GF-D8 (cell line): ENCODE measurements around the gene NOL3.

Source experiments
- DNase-seq: peaks from one replicate; lab custom pipeline; 2025; lab: John Stamatoyannopoulos, UW

Gene NOL3

GRCh38 chr16:67190041-67190440, 19.7 kb downstream of the NOL3 start, which contains the start of gene EXOC3L1:
Gene EXOC3L1, minus strand, starts transcription at chr16:67190136. Its CDS starts 460 bp downstream, at chr16:67189676.
- DNase-seq = no peak

GRCh38 chr16:67190448-67191399, 20.4 kb downstream of the NOL3 start:
- DNase-seq = no peak

DNA sequence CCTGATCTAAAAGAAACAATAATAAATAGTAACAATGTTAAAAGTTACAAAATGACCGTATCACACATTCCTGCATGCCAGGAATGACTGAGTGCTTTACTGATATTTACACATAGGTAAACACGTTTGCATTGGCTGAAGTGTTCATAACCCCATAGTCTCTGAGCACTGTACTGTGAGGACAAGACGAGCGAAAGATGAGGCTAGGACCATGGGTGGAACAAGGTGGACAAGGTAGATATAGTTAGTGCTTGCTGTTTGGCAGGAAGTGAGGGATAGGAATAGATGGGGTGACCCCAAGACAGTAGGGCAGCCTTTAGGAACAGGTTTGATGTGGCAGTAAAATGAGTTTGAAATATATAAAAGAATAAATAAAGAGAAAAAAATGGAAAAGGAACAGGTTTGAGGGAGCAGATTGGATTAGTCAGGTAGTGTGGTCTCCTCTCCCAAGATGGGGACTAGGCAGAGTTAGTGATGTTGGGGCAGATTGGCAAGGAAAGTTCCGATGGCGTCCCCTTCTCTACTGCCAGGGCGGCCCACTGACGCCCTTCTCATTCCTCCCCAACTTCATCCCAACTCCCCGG, 21.2 kb downstream of the NOL3 start:
- no peak for DNase-seq

DNA sequence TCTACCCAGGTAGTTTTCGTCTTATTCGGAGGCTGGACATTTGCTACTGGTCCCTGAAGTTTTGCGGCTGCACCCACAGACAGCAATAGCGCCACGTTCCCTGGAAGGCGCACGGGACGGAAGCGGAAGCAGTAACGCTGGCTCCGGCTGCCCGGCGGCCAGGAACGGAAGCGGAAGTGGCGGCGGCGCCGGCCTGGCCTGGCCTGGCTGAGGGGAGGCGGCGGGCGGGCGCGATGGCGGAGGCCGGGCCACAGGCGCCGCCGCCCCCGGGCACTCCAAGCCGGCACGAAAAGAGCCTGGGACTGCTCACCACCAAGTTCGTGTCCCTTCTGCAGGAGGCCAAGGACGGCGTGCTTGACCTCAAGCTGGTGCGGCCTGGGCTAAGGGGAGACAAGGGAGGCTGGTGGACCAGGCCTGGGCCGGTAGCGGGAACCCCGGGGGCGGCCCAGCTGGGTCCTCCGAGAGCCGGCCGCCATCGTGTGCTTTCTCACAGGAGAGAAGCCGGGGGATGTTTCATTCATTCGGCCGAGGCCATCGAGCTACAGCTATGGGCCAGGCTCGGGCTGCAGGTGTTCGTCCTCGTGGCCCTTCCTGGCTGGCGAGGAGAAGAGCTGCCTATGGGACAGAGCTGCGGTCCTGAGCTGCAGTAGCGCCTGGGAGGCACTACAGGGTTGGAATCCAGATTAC, 21.8 kb downstream of the NOL3 start, which contains the start of gene E2F4:
Gene E2F4, plus strand, starts transcription at position 161 of the 687 bp plus-strand sequence. Its CDS starts 73 bp downstream, at position 234.
- DNase-seq = peak; percentile 64

DNA sequence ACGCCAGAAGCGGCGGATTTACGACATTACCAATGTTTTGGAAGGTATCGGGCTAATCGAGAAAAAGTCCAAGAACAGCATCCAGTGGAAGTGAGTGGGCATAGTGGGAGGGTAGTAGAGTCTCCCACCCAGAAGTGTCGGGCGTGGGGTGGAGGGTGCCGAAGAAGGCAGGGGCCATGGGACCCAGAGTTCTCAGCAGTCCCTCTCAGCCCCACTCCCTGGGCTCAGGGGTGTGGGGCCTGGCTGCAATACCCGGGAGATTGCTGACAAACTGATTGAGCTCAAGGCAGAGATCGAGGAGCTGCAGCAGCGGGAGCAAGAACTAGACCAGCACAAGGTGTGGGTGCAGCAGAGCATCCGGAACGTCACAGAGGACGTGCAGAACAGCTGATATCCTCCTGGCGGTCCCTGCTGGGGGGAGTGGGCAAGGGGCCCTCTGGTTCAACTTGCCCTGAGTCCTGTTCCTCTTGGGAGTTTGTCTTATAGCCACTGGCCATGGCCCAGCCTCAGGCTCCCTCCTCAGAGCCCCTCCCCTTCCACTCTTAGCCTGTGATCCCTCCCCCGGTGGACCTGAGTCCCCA, 22.5 kb downstream of the NOL3 start:
- no peak for DNase-seq

- no peak for DNase-seq
Measured at GRCh38 chr16:67193536-67193935, 23.2 kb downstream of the NOL3 start.

- no peak for DNase-seq
Measured at GRCh38 chr16:67194260-67194659, 23.9 kb downstream of the NOL3 start.

GRCh38 chr16:67195676-67196075, 25.3 kb downstream of the NOL3 start:
- DNase-seq = no peak

DNA sequence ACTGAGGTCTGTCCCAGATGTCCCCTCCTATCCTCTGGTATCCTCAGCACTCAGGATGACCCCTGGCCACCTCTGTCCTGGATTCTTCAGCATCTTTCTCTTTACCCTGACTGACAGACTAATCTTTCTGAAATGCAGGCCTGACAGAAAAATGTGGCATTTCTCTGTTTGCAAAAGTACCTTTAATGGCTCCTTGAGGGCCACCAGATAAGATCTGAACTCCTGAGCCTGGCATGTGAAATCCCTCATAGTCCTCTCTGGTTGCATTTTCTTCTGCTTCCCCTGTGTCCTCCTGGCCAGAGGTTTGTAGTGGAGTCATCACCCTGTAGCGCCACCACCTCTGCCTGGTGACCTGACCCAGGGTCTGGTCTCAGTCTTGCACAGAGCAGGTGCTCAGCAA, 26.5 kb downstream of the NOL3 start:
- DNase-seq = no peak

DNA sequence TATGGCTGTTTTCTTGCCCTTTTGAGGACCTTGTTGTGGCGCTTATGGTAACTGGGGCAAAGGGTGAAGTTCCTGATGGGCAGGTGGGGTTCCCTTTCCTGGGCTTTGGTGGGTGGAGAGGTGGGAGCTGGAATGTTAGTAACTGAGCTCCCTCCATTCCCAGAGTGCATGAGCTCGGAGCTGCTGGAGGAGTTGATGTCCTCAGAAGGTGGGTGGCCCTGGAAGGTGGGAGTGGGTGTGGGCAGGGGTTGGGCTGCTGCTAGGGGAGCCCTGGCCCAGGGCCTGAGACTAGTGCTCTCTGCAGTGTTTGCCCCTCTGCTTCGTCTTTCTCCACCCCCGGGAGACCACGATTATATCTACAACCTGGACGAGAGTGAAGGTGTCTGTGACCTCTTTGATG, 27.4 kb downstream of the NOL3 start:
- DNase-seq = no peak

DNA sequence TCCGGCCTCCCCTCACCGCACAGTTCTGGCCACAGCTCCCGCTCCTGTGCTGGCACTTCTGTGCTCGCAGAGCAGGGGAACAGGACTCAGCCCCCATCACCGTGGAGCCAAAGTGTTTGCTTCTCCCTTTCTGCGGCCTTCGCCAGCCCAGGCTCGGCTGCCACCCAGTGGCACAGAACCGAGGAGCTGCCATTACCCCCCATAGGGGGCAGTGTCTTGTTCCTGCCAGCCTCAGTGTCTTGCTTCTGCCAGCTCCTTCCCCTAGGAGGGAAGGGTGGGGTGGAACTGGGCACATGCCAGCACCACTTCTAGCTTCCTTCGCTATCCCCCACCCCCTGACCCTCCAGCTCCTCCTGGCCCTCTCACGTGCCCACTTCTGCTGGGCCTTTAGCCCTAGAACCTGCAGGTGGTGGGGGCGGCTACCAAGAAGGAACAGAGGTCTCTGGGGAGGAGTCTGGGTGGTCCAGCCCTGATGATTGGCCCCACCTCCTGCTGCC, 27.9 kb downstream of the NOL3 start:
- DNase-seq = no peak

- DNase-seq = no peak
Measured at GRCh38 chr16:67199011-67199807, 28.9 kb downstream of the NOL3 start, which contains the start of gene ELMO3. Gene ELMO3, plus strand, starts transcription at chr16:67199131. Its CDS starts 196 bp downstream, at chr16:67199327.

DNA sequence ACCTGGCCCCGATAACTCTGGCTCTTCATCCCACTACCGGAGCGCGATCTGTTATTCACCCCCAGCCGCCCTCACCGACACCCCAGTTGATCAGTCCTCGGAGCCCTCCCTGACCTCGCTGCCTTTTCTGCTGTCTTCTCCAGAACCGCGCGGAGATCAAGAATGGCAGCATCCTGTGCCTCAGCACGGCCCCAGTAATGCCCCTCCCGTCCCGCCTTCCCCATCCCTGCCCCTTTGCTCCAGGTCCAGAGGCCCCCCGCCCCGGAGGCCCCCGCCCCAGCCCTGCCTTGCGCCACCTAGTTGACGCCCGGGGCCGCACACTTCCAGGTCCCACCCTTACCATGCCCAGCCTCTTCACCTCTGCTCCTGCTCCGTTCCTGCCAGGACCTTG, 29.5 kb downstream of the NOL3 start:
- no peak for DNase-seq

GRCh38 chr16:67200491-67200890, 30.2 kb downstream of the NOL3 start:
- DNase-seq = no peak

GRCh38 chr16:67201411-67202345, 31.3 kb downstream of the NOL3 start:
- no peak for DNase-seq

GRCh38 chr16:67202426-67202825, 32.1 kb downstream of the NOL3 start:
- DNase-seq = no peak

DNA sequence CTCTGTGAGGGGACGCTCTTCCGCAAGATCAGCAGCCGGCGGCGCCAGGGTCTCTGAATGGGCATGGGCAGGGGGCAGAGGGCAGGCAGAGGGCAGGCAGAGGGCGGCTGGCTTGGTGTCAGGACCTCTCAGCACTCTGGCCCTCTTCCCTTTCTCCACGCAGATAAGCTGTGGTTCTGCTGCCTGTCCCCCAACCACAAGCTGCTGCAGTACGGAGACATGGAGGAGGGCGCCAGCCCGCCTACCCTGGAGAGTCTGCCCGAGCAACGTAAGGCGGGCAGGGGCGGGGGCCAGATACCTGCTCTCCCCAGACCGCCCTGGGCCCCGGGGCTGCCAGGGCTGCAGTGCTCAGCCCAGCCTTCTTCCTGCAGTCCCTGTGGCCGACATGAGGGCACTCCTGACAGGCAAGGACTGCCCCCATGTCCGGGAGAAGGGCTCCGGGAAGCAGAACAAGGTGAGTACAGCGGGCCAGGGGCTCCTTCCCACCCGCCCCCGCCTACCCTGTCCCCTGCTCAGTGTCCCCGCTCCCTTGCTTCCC, 32.7 kb downstream of the NOL3 start:
- no peak for DNase-seq

GRCh38 chr16:67204076-67204475, 33.7 kb downstream of the NOL3 start:
- no peak for DNase-seq

GRCh38 chr16:67206129-67206837, 35.9 kb downstream of the NOL3 start:
- no peak for DNase-seq
